NT2/D1 (cell line): ENCODE results near the gene DDX25.

ENCODE experiments used
- SUZ12 ChIP-seq: IDR thresholded peaks from 2 replicates; pipeline ENCODE4 v1.6.1; 2011; ENCODE audit not compliant: insufficient read length, insufficient read depth; ENCODE audit errors: extremely low read depth
- ZNF274 ChIP-seq: IDR thresholded peaks from 2 replicates; pipeline ENCODE4 v1.6.1; 2011; ENCODE audit warnings: mild to moderate bottlenecking, low read depth, low read length

DNA sequence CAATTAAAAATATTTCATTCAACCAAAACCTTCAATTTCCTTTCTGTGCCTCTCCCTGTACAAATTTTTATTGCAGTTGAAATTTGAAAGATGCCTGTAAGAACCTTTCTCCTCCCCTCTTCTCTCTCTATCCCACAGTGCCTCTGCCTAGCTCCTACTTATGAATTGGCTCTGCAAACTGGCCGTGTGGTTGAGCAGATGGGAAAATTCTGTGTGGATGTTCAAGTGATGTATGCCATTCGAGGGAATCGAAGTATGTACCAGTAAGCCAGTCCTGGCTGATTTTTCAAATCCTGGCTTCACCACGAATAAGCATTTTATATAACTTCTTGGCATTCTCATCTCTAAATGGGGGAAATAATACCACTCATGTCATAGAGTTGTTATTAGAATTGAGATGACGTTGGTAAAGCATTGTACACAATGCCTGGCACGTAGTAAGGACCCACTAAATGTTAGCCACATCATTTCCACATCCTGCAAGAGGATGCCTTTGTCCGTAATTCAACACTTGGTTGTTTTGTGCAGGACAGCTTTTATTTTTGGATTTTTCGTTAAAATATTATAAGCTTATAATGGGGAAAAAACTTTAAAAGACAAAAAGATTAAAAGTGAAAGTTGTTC is 6.0 kb downstream of the DDX25 start:
- no peak for TF ChIP-seq SUZ12
- TF ChIP-seq ZNF274 = no peak
